Adipose tissue (tissue), 3 donors: Measurements from ENCODE around the gene AP1S2. TPM values are rescaled to one million over a fixed set of nuclear protein-coding genes. Genes with fewer than 3 reads are reported as not detected.
"Not testable (repeated sequence)": the region's sequence is repeated elsewhere in the genome, so short reads cannot be mapped to it uniquely, and the experiment has no call there.

Experiments
- H3K27ac ChIP-seq: one replicate; pipeline ENCODE4 v1.5.1; 2013; ENCODE audit warnings: low read depth, low read length
- WGBS, 3 donors: extraction: QIAGEN DNeasy Blood & Tissue Kit; methylation state at CpG; one replicate each; pipeline ENCODE4 v1.1.7; 2013; 5-methylcytosine and 5-hydroxymethylcytosine counted together
- polyA plus RNA-seq, 3 donors: library from polyadenylated mRNA; stranded (reverse); fragments of 200-250 nt; gene quantifications; one replicate each; pipeline ENCODE4 v1.2.3, GENCODE V29; 2013
- donor health status: healthy with polysubstance abuse.
- donor health status: Bipolar disorder and iron deficiency.
- donor health status: healthy.

The AP1S2 gene
- 10 to 100 TPM in 2 of 3 donors, 1 to 10 TPM in 1; 7.0 to 34.1 (median 15.6) TPM for polyA plus RNA-seq

GRCh38 chrX:15854712-15855567 is at the start of gene AP1S2:
AP1S2 (minus strand) TSS chrX:15854813; CDS start chrX:15852524, 2,289 bp downstream.
- H3K27ac ChIP-seq: peak within 1 kb of the TSS; percentile 92
- WGBS, 3 donors: 0 to 1% (median 0%) methylated on average over 47 to 85 of the region's 85 CpGs

DNA sequence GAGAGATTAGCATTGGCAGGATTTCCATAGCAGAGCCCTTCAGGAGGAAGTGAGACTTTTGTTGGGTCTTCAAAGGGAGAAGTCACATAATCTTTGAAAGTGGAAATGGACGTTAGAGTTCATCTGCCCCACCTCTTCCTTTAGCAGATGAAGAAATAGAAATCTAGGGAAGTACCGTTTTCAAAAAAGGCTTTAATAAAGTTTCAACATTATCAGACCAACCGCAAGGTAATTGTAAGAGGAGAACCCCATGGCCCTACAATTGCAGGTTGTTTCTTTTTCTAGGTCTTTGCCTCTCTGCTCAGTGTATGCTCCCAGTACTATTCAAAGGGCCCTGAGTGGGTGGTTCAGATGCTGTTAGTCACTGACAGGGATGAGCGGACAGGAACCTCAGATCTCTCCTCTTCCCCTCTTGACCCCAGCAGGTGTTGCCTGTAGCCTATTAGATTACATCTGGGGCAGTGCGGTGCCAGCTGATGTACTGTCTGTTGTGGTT is 48.6 kb upstream of the AP1S2 start:
- H3K27ac ChIP-seq: no peak overlapping the region
- 44 to 85% (median 57%) methylated on average over 5 of the region's 5 CpGs for WGBS, 3 donors

- 90 to 96% (median 91%) methylated on average over 4 of the region's 4 CpGs for WGBS, 3 donors
- no peak overlapping the region for H3K27ac ChIP-seq
These were observed 40.7 kb upstream of the AP1S2 start for GRCh38 chrX:15895334-15895733.

- no peak overlapping the region for H3K27ac ChIP-seq
- 47 to 71% (median 70%) methylated on average over 3 of the region's 3 CpGs for WGBS, 3 donors
These were observed 40.1 kb upstream of the AP1S2 start for GRCh38 chrX:15894724-15895123.

- H3K27ac ChIP-seq: no peak overlapping the region
- 95 to 98% (median 97%) methylated on average over 2 of the region's 2 CpGs for WGBS, 3 donors
These were observed 35.9 kb upstream of the AP1S2 start for GRCh38 chrX:15890463-15890862.

DNA sequence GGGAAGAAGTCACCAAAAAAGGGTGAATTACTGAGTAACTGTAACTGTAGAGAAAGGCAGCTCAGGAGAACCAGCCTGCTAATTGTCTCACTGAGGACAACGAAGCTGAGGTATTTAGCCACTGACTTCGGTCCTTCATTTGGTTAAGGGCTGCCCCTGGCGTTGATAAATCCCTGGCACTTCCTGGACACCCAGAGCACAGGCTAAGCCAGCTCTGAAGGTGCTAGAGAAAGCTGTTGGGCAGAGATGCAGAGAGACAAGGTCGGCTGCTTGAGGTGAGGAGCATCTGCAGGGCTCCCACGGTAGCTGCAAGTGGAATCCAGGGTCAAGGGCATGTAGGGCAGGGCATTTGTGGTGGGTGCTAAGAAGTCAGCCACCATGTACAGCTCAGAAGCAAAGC is 33.4 kb upstream of the AP1S2 start:
- no peak overlapping the region for H3K27ac ChIP-seq
- WGBS, 3 donors: 49 to 78% (median 68%) methylated on average over 5 of the region's 5 CpGs

DNA sequence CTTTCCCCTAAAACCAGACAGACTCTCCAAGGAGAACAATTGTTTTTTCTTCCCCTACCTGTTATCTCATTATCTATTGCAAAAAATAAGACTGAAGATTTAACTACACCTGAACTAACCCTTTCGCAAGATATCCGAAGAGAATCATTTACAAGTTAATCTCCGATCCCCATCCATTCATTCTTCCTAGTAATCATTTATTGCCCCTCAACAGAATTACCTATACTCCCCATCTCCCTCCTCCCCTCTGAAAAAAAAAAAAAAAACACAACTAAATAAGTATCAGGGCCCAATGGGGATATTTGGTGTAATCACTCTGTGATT is 28.9 kb upstream of the AP1S2 start:
- WGBS, 3 donors: 94 to 95% (median 94%) methylated on average over 3 of the region's 3 CpGs
- no peak overlapping the region for H3K27ac ChIP-seq

DNA sequence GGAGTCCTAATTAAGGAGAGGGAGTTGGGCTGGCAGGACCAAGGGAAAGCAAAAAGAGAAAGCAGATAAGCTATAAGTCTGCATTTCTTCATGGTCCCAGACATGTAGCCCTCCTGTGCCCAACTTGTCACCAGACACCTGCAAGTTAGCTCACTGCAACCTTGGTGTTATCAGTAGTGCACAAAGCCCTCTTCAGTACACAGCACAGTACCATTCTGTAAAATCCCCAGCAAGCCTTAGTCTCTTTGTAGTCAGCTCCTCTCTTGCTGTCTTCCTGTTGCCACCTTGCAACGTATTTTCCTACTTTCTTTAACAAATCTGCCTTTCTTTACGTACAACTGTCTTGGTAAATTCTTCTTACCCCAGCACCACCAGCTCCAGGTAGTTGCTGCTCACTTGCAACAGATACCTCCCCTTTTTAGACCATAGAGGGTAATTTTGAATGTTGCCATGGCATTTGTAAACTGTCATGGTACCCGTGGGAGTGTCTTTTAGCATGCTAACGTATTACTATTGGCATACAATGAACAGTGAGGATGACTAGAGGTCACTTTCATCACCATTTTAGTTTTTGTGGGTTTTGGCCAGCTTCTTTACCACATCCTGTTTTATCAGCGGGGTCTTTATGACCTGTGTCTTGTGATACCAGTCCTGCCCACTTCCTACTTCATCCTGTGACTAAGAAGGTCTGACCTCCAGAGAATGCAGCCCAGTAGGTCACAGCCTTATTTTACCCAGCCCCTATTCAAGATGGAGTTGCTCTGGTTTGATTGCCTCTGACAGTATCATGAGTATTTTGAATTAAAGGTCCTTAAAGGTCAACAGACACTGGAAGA is 28.3 kb upstream of the AP1S2 start:
- no peak overlapping the region for H3K27ac ChIP-seq
- 39 to 48% (median 46%) methylated on average over 5 of the region's 5 CpGs for WGBS, 3 donors

- 79 to 88% (median 85%) methylated on average over 2 of the region's 2 CpGs for WGBS, 3 donors
- H3K27ac ChIP-seq: no peak overlapping the region
These were observed 26.8 kb upstream of the AP1S2 start for GRCh38 chrX:15881381-15881897.

- WGBS, 3 donors: 38 to 88% (median 81%) methylated on average over 1 of the region's 1 CpG
- H3K27ac ChIP-seq: not testable (repeated sequence)
These were observed 23.3 kb upstream of the AP1S2 start for GRCh38 chrX:15877914-15878313.

DNA sequence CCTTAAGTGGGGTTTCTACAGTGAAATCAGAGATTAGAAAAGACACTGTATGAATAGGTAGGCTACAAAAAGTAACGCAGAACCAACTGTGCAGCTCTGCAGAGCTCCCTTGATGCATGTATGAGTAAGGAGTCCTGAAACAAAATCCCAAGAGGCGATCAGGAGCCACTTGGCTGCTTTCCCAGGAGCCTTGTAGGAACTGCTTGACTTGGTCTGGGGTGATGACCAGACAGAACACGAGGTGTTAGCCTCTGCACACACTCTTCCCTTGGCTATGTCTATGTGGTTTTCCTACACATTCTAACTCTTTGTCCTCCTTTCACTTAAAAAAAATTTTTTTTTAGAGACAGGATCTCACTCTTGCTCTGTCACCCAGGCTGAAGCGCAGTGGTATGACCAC is 22.8 kb upstream of the AP1S2 start:
- H3K27ac ChIP-seq: no peak overlapping the region
- WGBS, 3 donors: 74 to 90% (median 82%) methylated on average over 4 of the region's 4 CpGs

GRCh38 chrX:15874672-15875071 is 20.1 kb upstream of the AP1S2 start:
- no peak overlapping the region for H3K27ac ChIP-seq
- 26 to 76% (median 54%) methylated on average over 3 of the region's 3 CpGs for WGBS, 3 donors

DNA sequence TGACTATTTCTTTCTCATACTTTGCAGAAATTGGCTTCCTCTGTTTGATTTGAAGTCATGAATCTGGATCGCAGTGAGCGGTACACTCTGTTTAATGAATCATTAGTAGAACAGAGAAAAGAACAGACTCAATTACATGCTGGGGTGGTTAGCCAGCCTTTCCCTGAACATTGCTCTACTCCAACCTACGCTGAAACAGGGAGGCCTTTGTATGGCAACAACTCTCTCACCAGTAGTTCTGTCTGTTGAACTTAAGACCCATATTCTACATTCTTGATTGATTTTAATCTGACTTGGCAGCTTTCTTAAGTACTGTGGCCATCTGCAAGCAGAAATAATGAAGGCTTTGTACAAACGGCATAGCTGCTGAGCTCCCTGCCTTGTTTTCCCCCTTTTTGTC is 19.0 kb upstream of the AP1S2 start:
- 53 to 86% (median 80%) methylated on average over 4 of the region's 4 CpGs for WGBS, 3 donors
- no peak overlapping the region for H3K27ac ChIP-seq

GRCh38 chrX:15870310-15870709 is 15.7 kb upstream of the AP1S2 start:
- no peak overlapping the region for H3K27ac ChIP-seq
- WGBS, 3 donors: 68 to 79% (median 71%) methylated on average over 4 of the region's 4 CpGs

DNA sequence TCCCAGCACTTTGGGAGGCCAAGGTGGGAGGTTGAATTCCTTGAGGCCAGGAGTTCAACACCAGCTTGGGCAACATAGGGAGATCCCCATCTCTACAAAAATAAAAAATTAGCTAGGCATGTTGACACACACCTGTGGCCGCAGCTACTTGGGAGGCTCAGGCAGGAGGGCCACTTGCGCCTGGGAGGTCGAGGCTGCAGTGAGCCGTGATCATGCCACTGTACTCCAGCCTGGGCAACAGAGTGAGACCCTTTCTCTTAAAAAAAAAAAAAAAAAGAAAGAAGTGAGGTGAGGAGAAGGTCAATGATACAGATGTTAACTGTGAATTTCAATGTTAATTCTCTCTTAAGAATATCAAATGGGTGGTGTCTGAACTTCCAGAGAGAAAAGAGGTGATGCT is 15.1 kb upstream of the AP1S2 start:
- 88 to 98% (median 96%) methylated on average over 4 of the region's 4 CpGs for WGBS, 3 donors
- H3K27ac ChIP-seq: no peak overlapping the region

- WGBS, 3 donors: 73 to 80% (median 78%) methylated on average over 3 of the region's 3 CpGs
These were observed 11.5 kb upstream of the AP1S2 start for GRCh38 chrX:15866147-15866546.

GRCh38 chrX:15864629-15865028 is 10.0 kb upstream of the AP1S2 start:
- H3K27ac ChIP-seq: no peak overlapping the region

More at GRCh38 chrX:15866147-15866546, 11.5 kb upstream of the AP1S2 start:
- no peak overlapping the region for H3K27ac ChIP-seq

- no peak overlapping the region for H3K27ac ChIP-seq
- WGBS, 3 donors: 58 to 100% (median 59%) methylated on average over 3 of the region's 3 CpGs
These were observed 9.4 kb upstream of the AP1S2 start for GRCh38 chrX:15864023-15864422.

- 74 to 98% (median 82%) methylated on average over 3 of the region's 3 CpGs for WGBS, 3 donors
- H3K27ac ChIP-seq: no peak overlapping the region
These were observed 6.3 kb upstream of the AP1S2 start for GRCh38 chrX:15860921-15861320.
